ENCODE data around the gene GRAMD1A. TPM values are rescaled to one million over a fixed set of nuclear protein-coding genes. Genes with fewer than 3 reads are reported as not detected.

Gene GRAMD1A
- total RNA-seq, 4 donors from 2014 or later = 27.6 to 55.9 (median 34.0) TPM

DNA sequence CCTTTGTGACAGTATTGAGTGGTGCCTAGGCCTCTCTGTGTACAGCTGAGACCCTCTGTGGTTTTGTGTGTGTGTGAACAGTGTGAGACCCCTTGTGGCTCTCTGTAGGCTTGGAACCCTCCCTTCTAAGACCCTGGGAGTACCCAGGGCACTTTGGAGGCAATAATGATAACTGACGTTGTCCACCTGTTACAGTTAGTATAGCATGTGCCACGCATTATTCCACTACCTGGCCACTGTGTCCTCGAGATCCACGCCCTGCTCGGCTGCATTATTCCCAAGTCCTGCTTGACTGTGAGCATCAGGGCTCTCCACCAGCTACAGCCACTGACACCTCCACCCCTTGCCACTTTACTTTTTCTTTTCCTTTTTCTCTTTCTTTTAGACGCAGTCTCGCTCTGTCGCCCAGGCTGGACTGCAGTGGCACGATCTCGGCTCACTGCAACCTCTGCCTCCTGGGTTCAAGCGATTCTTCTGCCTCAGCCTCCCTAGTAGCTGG lies 2.0 kb downstream of the GRAMD1A start:
- TF ChIP-seq, protein P1, sequence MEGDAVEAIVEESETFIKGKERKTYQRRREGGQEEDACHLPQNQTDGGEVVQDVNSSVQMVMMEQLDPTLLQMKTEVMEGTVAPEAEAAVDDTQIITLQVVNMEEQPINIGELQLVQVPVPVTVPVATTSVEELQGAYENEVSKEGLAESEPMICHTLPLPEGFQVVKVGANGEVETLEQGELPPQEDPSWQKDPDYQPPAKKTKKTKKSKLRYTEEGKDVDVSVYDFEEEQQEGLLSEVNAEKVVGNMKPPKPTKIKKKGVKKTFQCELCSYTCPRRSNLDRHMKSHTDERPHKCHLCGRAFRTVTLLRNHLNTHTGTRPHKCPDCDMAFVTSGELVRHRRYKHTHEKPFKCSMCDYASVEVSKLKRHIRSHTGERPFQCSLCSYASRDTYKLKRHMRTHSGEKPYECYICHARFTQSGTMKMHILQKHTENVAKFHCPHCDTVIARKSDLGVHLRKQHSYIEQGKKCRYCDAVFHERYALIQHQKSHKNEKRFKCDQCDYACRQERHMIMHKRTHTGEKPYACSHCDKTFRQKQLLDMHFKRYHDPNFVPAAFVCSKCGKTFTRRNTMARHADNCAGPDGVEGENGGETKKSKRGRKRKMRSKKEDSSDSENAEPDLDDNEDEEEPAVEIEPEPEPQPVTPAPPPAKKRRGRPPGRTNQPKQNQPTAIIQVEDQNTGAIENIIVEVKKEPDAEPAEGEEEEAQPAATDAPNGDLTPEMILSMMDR (IDR thresholded peaks at IDR 0.05; ENCODE audit: low read depth) = no peak

DNA sequence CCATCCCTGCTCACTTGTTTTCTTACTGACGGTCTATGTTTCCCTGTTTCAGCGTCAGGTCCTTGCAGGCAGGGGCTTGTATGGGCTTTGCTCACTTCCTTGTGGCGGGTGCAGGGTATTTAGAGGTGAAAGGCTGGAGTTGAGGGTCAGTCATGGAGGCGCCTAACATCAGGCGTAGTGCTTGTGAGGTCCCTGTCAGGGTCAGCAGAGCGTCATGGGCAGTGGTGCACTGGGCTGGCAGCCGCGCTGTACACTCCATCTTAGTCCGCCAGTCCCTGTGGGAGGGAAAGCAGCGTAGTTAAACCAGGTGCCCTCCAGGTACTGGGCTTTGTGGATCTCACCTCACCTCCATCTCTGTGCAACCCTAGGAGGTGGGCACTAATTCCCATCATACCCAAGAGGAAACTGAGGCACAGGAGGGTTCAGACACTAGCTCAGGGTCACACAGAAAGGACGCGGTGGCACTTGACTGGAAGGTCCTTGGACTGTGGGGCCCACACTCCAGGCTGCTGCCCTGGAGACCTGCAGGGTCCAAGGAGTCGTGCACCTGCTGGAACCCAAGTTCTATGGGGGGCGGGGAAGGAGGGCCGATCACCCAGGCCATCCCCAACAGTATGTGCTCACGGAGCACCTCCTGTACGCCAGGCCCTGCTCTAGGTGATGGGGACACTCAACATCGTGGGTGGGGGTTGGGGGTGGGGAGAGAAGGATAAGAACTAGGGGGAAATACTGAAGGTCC lies 4.6 kb downstream of the GRAMD1A start:
- TF ChIP-seq, protein P1 (IDR thresholded peaks at IDR 0.05; ENCODE audit: low read depth) = no peak

DNA sequence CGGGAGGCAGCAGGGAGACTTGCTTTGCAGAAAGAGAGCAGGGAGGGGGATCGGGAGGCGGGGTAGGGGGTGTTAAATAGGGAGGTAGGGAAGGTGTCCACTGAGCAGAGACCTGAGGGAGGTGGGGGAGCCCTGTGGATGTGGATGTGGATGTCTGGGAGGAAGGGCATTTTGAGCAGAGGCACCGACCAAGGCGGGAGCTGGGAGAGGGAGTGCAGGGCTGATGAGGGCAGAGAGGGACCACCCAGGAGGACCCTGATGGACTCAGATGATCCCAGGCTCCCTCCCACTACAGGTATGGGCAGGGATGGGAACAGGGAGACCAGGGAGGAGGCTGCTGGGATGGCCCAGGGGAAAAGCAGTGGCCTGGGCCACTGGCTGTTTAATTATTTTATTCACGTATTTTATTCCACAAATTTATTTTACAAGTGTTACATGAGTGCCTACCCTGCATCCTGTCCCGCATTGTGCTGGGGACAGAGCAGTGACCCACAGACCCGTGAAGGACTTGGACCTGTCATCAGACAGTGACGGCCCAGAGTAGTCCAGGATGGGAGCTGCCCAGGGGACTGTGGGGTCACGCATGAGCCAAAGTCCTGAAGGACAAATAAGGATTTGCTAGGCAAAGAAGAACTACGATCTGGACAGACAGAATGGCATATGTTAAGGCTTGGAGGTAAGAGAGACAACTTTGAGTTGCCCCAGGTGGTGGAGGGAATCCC lies 5.3 kb downstream of the GRAMD1A start:
- TF ChIP-seq, protein P1 (IDR thresholded peaks at IDR 0.05; ENCODE audit: low read depth) = no peak

DNA sequence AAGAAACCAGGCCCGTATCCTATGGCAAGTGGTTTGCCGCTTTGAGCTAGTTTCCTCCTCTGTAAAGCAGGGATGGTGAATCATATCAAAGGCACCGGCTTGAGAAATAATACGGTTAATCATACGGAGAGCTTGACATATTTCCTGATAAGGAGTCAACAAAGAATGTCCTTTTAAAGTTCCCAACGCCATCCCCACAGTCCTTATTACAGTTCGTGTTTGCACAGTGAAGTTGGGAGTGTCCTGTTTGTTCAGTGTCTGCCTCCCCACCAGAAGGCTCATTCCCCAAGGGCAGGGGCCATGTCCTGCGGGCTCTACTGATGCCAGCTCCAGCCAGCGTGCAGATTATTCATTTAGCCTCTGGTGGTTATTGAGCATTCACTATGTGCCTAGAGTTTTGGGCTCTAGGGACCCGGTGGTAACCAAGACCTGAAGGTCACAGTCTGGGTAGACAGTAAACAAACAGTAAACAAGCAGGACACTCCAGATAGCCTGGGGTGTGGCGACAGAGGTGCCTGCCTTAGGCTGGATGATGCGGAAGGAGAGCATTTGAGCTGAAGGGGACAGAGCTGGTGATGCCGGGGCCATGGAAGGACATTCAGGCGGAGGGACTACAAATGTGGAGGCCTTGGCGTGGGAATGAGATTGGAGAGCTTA lies 6.3 kb downstream of the GRAMD1A start:
- TF ChIP-seq, protein P1 (IDR thresholded peaks at IDR 0.05; ENCODE audit: low read depth) = no peak

DNA sequence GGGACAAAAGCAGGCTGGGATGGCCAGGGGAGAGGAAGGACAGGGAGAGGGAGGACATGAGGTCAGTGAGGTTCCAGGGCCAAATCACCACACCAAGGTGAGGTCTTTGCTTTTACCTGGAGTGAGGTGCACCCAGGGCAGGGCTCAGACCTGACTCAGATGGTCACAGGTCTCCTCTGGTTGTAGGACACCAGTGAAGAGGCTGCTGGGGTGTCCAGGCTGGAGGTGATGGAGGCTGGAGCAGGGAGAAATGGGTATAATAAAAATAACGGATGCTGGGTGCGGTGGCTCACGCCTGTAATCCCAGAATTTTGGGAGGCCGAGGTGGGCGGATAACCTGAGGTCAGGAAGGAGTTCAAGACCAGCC lies 6.9 kb downstream of the GRAMD1A start:
- TF ChIP-seq, protein P1 (IDR thresholded peaks at IDR 0.05; ENCODE audit: low read depth) = no peak

DNA sequence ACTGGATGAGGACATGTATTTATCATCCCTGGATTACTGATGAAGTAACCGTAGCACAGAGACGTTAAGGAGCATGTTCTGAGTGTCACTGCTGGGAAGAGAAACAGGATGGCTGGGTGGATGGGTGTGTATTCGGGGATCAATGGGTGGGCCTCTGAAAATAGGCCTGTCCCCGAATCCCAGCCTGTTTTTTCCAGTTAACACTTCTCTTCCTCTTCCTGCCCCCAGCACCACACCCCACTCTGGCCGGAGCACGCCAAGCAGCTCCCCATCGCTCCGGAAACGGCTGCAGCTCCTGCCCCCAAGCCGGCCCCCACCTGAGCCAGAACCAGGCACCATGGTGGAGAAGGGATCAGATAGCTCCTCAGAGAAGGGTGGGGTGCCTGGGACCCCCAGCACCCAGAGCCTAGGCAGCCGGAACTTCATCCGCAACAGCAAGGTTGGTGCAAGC lies 8.8 kb downstream of the GRAMD1A start:
- TF ChIP-seq, protein P1 (IDR thresholded peaks at IDR 0.05; ENCODE audit: low read depth) = no peak

All from subcutaneous adipose tissue (tissue), 4 donors.